ENCODE results near the gene DUSP5. TPM values are rescaled to one million over a fixed set of nuclear protein-coding genes. Genes with fewer than 3 reads are reported as not detected.
"Not testable (repeated sequence)": the region's sequence is repeated elsewhere in the genome, so short reads cannot be mapped to it uniquely, and the experiment has no call there.

Gene DUSP5
- total RNA-seq, 1 experiment from 2014 or later = 30.1 TPM

DNA sequence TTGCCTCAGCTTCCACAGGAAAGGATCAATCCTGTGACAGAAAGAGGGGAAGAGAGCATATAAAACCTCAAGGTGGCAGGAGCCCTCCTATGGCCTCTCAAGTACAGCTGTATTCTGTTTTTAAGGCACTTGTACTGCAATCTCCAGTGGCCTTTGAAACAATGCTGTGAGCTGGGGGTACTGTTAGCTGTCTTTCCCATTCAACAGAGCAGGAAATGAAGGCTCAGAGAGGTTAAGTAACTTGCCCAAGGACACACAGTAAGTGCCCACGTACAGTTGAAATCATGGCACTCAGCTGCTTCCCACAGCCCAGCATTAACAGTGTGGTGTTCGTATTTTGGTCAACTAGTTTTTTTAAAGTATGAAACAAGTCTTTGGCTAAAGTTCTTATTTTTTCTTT lies 34.0 kb downstream of the DUSP5 start:
- CTCF ChIA-PET = no interaction called here
- Histone ChIP-seq H3K27me3 (ENCODE audit: control insufficient read depth, insufficient read depth, low read length) (no peaks in the 10 kb centered on the region), H3K9me3 (ENCODE audit: control insufficient read depth, insufficient read depth, low read depth, low read length) (no peaks in the 10 kb centered on the region), H3K36me3 (ENCODE audit: control insufficient read depth, insufficient read depth, low read length) (no peaks in the 10 kb centered on the region), H3K27ac (ENCODE audit: low read length) (no peak overlapping the region), H3K4me3 (ENCODE audit: low read depth in 2 of 2, low read length in 2 of 2) (no peak overlapping the region), H3K4me1 (ENCODE audit: control insufficient read depth, insufficient read depth, low read length) (peaks cover 4% of the 10 kb centered on the region; the same call in 1 of the 2 replicates)
- POLR2A ChIA-PET = no interaction called here
- intact Hi-C loops (cut with micrococcal nuclease; ENCODE audit: unreplicated experiment) = no loop called here
- no peak for ATAC-seq
- TF ChIP-seq, protein P1, sequence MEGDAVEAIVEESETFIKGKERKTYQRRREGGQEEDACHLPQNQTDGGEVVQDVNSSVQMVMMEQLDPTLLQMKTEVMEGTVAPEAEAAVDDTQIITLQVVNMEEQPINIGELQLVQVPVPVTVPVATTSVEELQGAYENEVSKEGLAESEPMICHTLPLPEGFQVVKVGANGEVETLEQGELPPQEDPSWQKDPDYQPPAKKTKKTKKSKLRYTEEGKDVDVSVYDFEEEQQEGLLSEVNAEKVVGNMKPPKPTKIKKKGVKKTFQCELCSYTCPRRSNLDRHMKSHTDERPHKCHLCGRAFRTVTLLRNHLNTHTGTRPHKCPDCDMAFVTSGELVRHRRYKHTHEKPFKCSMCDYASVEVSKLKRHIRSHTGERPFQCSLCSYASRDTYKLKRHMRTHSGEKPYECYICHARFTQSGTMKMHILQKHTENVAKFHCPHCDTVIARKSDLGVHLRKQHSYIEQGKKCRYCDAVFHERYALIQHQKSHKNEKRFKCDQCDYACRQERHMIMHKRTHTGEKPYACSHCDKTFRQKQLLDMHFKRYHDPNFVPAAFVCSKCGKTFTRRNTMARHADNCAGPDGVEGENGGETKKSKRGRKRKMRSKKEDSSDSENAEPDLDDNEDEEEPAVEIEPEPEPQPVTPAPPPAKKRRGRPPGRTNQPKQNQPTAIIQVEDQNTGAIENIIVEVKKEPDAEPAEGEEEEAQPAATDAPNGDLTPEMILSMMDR (IDR thresholded peaks at IDR 0.05) = no peak
- TF ChIP-seq TCF7L2 (IDR thresholded peaks at IDR 0.05; ENCODE audit: low read depth, low read length) (no peak), SIN3A (IDR thresholded peaks at IDR 0.05; ENCODE audit: borderline replicate concordance, insufficient read depth, low read depth, low read length) (no peak)
- in situ Hi-C loops (cut with HindIII; ENCODE audit: low pct_unique_long_range_greater_than_20kb, low sequenced_read_pairs) = no loop called here
- BruUV-seq (replicated peaks) = no TSS peak
- DNase-seq (ENCODE audit: low read depth, low spot score) = no peak

DNA sequence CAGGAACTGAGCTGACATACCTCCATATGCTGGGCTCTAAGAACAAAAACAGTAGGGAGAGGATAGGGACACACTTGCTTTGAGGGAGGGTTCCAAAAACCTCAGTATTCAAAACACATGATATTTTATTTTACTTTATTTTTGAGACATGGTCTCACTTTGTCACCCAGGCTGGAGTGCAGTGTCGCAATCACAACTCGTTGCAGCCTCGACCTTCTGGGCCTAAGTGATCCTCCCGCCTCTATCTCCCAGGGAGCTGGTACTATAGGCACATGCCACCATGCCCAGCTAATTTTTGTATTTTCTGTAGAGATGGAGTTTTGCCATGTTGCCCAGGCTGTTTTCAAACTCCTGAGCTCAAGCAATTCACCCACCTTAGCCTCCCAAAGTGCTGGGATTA lies 34.9 kb downstream of the DUSP5 start:
- intact Hi-C loops (cut with micrococcal nuclease; ENCODE audit: unreplicated experiment); in situ Hi-C loops (cut with HindIII; ENCODE audit: low pct_unique_long_range_greater_than_20kb, low sequenced_read_pairs); DNase-seq (ENCODE audit: low read depth, low spot score); H3K27me3 ChIP-seq (ENCODE audit: control insufficient read depth, insufficient read depth, low read length); CTCF ChIA-PET; POLR2A ChIA-PET; BruUV-seq (replicated peaks); H3K27ac ChIP-seq (ENCODE audit: low read length); H3K9me3 ChIP-seq (ENCODE audit: control insufficient read depth, insufficient read depth, low read depth, low read length); H3K4me3 ChIP-seq (ENCODE audit: low read depth in 2 of 2, low read length in 2 of 2); H3K4me1 ChIP-seq (ENCODE audit: control insufficient read depth, insufficient read depth, low read length); H3K36me3 ChIP-seq (ENCODE audit: control insufficient read depth, insufficient read depth, low read length); ATAC-seq: not testable (repeated sequence)

DNA sequence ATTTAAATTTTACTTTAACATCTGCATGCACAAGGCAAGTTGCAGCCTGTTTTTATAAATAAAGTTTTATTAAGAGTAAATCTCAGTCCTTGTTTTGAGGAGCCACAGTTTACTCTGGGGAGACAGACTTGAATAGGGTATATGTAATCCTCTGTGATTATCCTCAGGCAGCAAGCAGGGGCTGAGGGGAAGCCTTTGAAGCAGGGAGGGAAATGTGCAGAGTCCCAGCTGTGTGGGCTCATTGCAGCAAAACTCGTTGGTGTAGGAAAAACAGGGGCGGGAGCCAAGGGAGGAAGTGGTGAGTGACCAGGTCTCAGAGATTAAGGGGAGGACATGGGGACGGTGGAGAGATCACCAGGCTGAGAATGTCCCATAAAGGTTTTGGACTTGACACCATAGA lies 35.4 kb downstream of the DUSP5 start:
- Histone ChIP-seq H3K9me3 (ENCODE audit: control insufficient read depth, insufficient read depth, low read depth, low read length) (no peaks in the 10 kb centered on the region), H3K4me1 (ENCODE audit: control insufficient read depth, insufficient read depth, low read length) (peaks cover 4% of the 10 kb centered on the region; the same call in 1 of the 2 replicates), H3K27me3 (ENCODE audit: control insufficient read depth, insufficient read depth, low read length) (no peaks in the 10 kb centered on the region), H3K4me3 (ENCODE audit: low read depth in 2 of 2, low read length in 2 of 2) (no peak overlapping the region), H3K27ac (ENCODE audit: low read length) (no peak overlapping the region), H3K36me3 (ENCODE audit: control insufficient read depth, insufficient read depth, low read length) (no peaks in the 10 kb centered on the region)
- DNase-seq (ENCODE audit: low read depth, low spot score) (no peak), ATAC-seq (no peak)
- CTCF ChIA-PET = no interaction called here
- intact Hi-C loops (cut with micrococcal nuclease; ENCODE audit: unreplicated experiment) (no loop called here), in situ Hi-C loops (cut with HindIII; ENCODE audit: low pct_unique_long_range_greater_than_20kb, low sequenced_read_pairs) (no loop called here)
- POLR2A ChIA-PET = no interaction called here
- BruUV-seq (replicated peaks) = no TSS peak
- TF ChIP-seq, protein P1 (IDR thresholded peaks at IDR 0.05) = no peak
- TF ChIP-seq, protein P2, sequence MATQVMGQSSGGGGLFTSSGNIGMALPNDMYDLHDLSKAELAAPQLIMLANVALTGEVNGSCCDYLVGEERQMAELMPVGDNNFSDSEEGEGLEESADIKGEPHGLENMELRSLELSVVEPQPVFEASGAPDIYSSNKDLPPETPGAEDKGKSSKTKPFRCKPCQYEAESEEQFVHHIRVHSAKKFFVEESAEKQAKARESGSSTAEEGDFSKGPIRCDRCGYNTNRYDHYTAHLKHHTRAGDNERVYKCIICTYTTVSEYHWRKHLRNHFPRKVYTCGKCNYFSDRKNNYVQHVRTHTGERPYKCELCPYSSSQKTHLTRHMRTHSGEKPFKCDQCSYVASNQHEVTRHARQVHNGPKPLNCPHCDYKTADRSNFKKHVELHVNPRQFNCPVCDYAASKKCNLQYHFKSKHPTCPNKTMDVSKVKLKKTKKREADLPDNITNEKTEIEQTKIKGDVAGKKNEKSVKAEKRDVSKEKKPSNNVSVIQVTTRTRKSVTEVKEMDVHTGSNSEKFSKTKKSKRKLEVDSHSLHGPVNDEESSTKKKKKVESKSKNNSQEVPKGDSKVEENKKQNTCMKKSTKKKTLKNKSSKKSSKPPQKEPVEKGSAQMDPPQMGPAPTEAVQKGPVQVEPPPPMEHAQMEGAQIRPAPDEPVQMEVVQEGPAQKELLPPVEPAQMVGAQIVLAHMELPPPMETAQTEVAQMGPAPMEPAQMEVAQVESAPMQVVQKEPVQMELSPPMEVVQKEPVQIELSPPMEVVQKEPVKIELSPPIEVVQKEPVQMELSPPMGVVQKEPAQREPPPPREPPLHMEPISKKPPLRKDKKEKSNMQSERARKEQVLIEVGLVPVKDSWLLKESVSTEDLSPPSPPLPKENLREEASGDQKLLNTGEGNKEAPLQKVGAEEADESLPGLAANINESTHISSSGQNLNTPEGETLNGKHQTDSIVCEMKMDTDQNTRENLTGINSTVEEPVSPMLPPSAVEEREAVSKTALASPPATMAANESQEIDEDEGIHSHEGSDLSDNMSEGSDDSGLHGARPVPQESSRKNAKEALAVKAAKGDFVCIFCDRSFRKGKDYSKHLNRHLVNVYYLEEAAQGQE (IDR thresholded peaks at IDR 0.05; ENCODE audit: insufficient read depth in 1 of 2, low read depth in 2 of 2, low read length in 1 of 2) = no peak
- TF ChIP-seq POLR2AphosphoS5 (IDR thresholded peaks at IDR 0.05; ENCODE audit: low read depth, low read length) = no peak
- TF ChIP-seq SIN3A (IDR thresholded peaks at IDR 0.05; ENCODE audit: borderline replicate concordance, insufficient read depth, low read depth, low read length) = no peak
- TF ChIP-seq TCF7L2 (IDR thresholded peaks at IDR 0.05; ENCODE audit: low read depth, low read length) = no peak
